Retinal pigment epithelial cell (primary cell): Measurements from ENCODE around the gene CALY.

ENCODE experiments used
- DNase-seq: peaks from one replicate; pipeline ENCODE4 v3.0.0-alpha.2; 2010; ENCODE audit warnings: low read depth
- H3K4me3 ChIP-seq: 2 replicates; pipeline ENCODE4 v1.5.1; 2011; ENCODE audit warnings: mild to moderate bottlenecking, low read length, control low read depth, moderate library complexity
- CTCF ChIP-seq: conservative IDR thresholded peaks from 2 replicates; pipeline ENCODE4 v1.5.1; 2011; ENCODE audit warnings: low read depth, low read length, control low read depth, inconsistent platforms

The CALY gene

DNA sequence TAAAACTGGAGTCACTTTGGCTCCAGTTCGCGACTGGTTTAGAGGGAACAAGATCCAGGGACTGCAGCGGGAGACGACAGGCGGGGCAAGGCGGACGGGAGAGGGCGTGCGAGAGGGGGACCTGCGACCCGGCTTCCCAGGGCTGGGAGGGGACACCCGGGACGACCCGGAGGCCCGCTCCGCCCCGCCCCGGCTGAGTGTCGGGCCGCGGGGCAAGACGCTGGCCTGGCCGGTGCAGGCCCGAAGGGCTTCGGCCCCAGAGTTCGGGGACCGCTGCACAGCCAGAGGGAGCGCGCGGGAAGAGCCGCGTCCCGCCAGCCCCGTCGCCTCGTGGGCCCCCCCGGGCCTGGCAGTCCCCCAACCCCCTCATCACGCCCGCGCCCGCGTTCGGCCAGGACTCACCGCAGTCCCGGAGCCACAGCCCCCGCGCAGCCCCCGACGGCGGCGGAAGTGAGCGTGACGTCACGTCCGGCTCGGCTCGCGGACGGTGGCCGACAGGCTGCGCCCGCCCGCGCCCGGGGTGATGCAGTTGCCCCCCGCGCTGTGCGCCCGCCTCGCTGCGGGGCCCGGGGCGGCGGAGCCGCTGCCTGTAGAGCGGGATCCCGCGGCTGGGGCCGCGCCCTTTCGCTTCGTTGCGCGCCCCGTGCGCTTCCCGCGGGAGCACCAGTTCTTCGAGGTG is 28.1 kb downstream of the CALY start, which contains the start of the genes TUBGCP2 and ZNF511:
TSS of gene TUBGCP2 (minus strand) at position 452 of the 679 bp plus-strand sequence. CDS start 5,931 bp downstream, outside the sequence.
TSS of gene ZNF511 (plus strand) at position 494 of the 679 bp plus-strand sequence. CDS start at position 524, 30 bp downstream.
- no peak for DNase-seq
- TF ChIP-seq CTCF: peak; percentile 17
- peak within 1 kb of the TSS; percentile 73 for H3K4me3 ChIP-seq

GRCh38 chr10:133307776-133308420 is 28.8 kb downstream of the CALY start:
- H3K4me3 ChIP-seq: peak overlapping the region; percentile 73
- DNase-seq: no peak
- TF ChIP-seq CTCF: peak; percentile 93

DNA sequence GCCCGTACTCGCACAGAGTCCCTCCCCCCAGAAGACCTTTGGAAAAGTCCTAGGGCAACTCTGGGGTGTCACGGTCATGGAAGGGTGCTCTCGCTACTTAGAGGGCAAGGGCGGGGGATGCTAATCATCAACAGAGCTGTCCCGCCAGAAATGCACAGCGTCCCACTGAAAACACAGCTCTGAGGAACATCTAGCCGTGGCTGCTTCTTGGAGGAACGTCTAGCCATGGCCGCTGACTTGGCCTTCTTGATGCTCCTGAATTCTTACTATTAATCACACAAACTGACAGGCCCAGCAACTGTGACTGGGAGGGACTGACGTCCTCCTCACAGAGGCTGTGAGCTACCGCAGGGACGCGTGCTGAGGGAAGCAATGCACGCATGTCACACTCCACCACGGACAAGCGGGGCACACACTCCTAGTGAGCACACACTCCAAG is 29.7 kb downstream of the CALY start:
- H3K4me3 ChIP-seq: no peak overlapping the region
- no peak for TF ChIP-seq CTCF
- no peak for DNase-seq

- H3K4me3 ChIP-seq: no peak overlapping the region
- DNase-seq: no peak
- no peak for TF ChIP-seq CTCF
Observed at GRCh38 chr10:133306097-133306476, 30.6 kb downstream of the CALY start.

DNA sequence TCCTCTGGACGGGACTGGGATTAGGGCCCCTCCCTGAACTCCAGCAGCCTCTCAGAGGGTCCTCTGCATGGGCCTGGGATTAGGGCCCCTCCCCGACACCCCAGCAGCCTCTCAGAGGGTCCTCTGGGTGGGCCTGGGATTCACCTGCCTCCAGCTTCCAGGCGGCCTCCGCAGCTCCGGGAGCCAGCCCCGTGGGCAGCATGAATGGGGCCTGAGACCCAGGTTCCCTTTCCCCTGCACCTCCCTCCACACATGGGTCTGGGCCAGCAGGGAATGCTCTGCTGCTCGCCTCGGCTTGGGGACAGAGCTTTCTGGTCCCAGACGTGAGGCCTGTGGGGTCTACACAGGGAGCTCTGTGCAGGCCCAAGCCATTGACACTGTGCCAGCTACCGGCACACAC is 33.5 kb downstream of the CALY start:
- H3K4me3 ChIP-seq: no peak overlapping the region
- TF ChIP-seq CTCF: no peak
- no peak for DNase-seq

DNA sequence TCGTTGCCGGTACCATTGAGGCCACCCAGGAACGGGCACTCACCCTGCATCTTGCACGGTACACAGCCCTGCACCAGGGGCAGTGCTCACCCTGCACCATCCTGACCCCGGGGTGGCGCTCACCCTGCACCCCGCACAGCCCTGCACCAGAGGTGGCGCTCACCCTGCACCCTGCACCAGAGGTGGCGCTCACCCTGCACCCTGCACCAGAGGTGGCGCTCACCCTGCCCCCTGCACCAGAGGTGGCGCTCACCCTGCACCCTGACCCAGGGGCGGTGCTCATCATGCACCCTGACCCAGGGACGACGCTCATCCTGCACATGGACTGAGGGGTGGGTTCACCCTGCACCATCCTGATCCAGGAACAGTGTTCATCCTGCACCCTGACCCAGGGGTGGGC is 34.5 kb downstream of the CALY start:
- H3K4me3 ChIP-seq: no peak overlapping the region
- no peak for TF ChIP-seq CTCF
- DNase-seq: no peak

DNA sequence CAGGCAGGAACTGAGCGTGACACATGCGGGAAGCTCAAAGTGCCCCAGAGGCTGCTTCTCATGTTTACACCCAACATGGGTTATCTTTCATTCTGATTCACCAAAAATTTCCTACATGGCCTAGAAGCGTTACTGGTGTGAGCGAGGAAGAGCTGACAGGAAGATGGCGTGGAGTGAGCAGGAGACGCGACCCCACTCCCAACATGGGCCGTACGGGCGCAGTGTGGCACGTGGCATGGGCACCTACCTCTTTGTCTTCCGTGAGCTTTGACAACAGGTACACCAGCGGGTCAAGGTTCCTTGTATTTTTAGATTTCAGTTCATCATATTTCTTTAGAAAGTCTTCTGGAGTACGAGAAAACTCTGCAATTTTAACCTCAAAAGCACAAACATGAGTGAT is 37.0 kb downstream of the CALY start:
- no peak overlapping the region for H3K4me3 ChIP-seq
- no peak for DNase-seq
- no peak for TF ChIP-seq CTCF
